ENCODE measurements around the gene FRMPD4. TPM values are rescaled to one million over a fixed set of nuclear protein-coding genes. Genes with fewer than 3 reads are reported as not detected.

The FRMPD4 gene
- total RNA-seq, 1 donor from 2014 or later: 0.22 TPM

- Mint-ChIP-seq H3K9me3 (no peaks in the 10 kb centered on the region), H3K27ac (no peak overlapping the region), H3K27me3 (peaks cover 19% of the 10 kb centered on the region), H3K36me3 (no peaks in the 10 kb centered on the region), H3K4me3 (no peak overlapping the region), H3K4me1 (ENCODE audit: unreplicated experiment) (no peaks in the 10 kb centered on the region)
- TF ChIP-seq CTCF (conservative IDR thresholded peaks at IDR 0.05): no peak
- DNase-seq (ENCODE audit: extremely low spot score, unreplicated experiment): no peak
Measured at GRCh38 chrX:12145402-12145801, 7.1 kb downstream of the FRMPD4 start.

GRCh38 chrX:12149670-12150407 is 11.6 kb downstream of the FRMPD4 start:
- Mint-ChIP-seq H3K27ac (no peak overlapping the region), H3K36me3 (no peaks in the 10 kb centered on the region), H3K4me3 (no peak overlapping the region), H3K27me3 (no peaks in the 10 kb centered on the region), H3K4me1 (ENCODE audit: unreplicated experiment) (no peaks in the 10 kb centered on the region), H3K9me3 (no peaks in the 10 kb centered on the region)
- no peak for TF ChIP-seq CTCF (conservative IDR thresholded peaks at IDR 0.05)
- no peak for DNase-seq (ENCODE audit: extremely low spot score, unreplicated experiment)

GRCh38 chrX:12153317-12153716 is 15.0 kb downstream of the FRMPD4 start:
- H3K27me3 Mint-ChIP-seq: peaks cover 3% of the 10 kb centered on the region
- no peak overlapping the region for H3K27ac Mint-ChIP-seq
- no peaks in the 10 kb centered on the region for H3K9me3 Mint-ChIP-seq
- DNase-seq (ENCODE audit: extremely low spot score, unreplicated experiment): no peak
- TF ChIP-seq CTCF (conservative IDR thresholded peaks at IDR 0.05): no peak
- no peaks in the 10 kb centered on the region for H3K4me1 Mint-ChIP-seq (ENCODE audit: unreplicated experiment)
- H3K4me3 Mint-ChIP-seq: no peak overlapping the region
- H3K36me3 Mint-ChIP-seq: no peaks in the 10 kb centered on the region

- H3K4me1 Mint-ChIP-seq (ENCODE audit: unreplicated experiment): no peaks in the 10 kb centered on the region
- no peak overlapping the region for H3K27ac Mint-ChIP-seq
- no peaks in the 10 kb centered on the region for H3K9me3 Mint-ChIP-seq
- TF ChIP-seq CTCF (conservative IDR thresholded peaks at IDR 0.05): no peak
- no peaks in the 10 kb centered on the region for H3K36me3 Mint-ChIP-seq
- H3K27me3 Mint-ChIP-seq: peaks cover 3% of the 10 kb centered on the region
- H3K4me3 Mint-ChIP-seq: no peak overlapping the region
- no peak for DNase-seq (ENCODE audit: extremely low spot score, unreplicated experiment)
Measured at GRCh38 chrX:12153741-12154140, 15.5 kb downstream of the FRMPD4 start.

GRCh38 chrX:12159799-12160198 is 21.5 kb downstream of the FRMPD4 start:
- no peaks in the 10 kb centered on the region for H3K9me3 Mint-ChIP-seq
- H3K27ac Mint-ChIP-seq: no peak overlapping the region
- H3K4me1 Mint-ChIP-seq (ENCODE audit: unreplicated experiment): no peaks in the 10 kb centered on the region
- H3K4me3 Mint-ChIP-seq: no peak overlapping the region
- no peak for DNase-seq (ENCODE audit: extremely low spot score, unreplicated experiment)
- H3K36me3 Mint-ChIP-seq: no peaks in the 10 kb centered on the region
- TF ChIP-seq CTCF (conservative IDR thresholded peaks at IDR 0.05): no peak
- H3K27me3 Mint-ChIP-seq: peaks cover 3% of the 10 kb centered on the region

Measured in type B pancreatic cell (in vitro differentiated cells).